GM19467 (cell line): ENCODE measurements around the gene CCDC57.
"Not testable (repeated sequence)": the region's sequence is repeated elsewhere in the genome, so short reads cannot be mapped to it uniquely, and the experiment has no call there.

ENCODE experiments used
- ATAC-seq: cut with Tn5 transposase; IDR thresholded peaks from one replicate; pipeline ENCODE4 v1.9.1; 2021; ENCODE audit warnings: mild to moderate bottlenecking, moderate library complexity; ENCODE audit not compliant: unreplicated experiment

CCDC57 gene

DNA sequence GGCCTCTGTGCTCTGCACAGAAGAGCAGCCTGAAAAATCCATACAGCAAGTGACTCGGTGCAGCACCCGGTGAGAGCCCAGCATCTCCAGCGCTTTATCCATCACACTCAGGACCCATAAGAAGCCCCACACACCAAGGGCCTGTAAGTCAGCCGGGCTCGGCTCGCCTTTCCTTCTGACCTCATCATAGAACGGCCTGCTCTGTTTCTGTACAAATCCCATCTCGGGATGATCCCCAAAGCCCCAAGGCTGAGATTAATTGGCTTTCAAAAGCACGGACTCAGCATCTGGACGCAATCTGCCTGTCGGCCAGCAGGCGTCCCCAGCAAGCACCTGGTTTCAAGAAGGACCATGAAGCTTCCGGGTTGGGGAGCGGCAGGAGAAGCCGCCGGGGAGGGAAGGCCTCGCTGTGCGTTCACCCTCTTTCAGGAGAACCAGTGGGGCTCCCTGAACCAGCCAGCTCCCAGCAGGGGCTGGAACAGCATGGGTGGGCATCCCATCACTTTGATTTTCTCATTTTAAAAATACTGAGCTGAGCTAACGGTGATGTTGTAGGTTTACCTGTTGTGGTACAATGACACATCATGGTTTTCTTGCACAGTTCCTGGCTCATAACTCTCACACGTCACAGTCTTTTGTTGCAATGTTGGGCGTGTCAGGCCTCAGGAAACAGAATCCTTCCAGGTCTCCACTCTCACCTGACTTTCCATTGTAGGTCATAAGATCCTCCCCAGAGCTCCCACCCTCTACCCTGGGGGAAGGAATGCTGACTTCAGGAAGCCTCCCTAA lies 6.7 kb downstream of the CCDC57 start:
- no peak for ATAC-seq

DNA sequence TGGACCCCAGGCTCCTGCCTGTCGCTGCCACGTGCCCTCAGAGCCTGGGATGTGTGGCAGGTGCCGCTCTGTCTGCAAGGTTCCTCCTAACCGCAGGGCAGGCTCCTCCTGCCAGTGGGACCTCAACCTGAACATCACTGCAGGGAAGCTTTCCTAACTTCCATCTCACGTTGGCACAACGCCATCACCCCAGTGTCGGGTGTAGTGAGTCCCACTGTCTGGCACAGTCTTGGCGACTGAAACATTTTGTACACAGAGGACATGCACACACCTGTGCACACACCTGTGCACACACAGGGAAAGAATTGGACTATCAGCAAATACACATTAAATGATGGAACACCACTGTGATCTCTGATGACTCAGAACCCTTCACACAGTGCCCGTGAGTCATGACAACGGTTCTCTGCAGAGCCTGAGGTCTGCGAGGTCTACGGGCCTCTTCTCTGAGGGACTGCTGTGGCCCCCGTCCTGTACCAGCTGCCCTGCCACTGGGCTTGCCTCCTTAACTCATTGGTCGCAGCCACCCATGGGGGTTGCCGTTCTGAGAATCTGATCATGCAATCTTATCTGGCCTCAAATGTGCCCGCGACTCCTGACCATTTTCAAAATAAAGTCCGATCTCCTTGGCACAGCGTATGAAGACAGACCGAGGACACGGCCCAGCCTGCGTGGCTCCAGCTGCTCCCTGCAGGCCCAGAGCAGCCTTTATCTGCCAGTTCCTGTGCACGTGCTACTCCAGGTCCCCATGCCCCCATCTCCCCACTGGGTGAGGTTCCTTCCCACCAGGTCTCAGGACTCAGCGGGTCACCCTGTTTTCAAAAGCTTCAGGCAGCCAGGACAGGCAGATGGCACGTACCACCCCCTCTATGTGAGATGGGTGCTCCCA lies 7.6 kb downstream of the CCDC57 start:
- ATAC-seq, result no peak

DNA sequence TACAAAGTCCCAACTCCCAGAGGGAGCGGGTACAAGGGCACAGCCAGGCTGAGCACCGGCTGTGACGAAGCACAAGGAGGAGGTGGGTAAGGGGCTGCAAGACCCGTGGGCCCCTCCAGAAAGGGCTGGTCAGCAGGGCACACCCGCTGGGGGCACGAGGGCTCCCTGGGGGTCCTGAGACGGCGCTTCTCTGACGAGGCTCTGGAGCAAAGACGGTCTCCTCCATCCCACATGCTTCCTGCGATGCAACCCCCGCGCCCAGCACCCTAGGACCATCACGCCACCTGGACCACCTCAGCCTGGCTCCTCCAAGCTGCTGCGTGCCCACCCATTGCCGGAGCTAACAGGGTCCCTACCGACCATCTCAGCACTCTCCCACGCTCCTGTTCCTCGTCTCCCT lies 8.7 kb downstream of the CCDC57 start:
- ATAC-seq, result no peak

DNA sequence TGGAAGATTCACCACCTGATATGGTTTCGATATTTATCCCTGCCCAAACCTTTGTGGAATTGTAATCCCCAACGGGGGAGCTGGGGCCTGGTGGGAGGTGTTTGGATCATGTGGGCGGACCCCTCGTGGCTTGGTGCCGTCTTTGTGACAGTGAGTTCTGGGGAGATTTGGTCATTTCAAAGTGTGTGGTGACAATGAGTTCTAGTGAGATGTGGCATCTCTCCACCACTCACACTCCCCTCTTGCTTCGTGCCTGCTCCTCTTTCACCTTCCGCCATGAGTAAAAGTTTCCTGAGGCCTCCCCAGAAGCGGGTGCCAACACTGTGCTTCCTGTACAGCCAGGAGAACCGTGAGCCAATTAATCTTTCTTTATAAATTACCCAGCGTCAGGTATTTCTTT lies 9.7 kb downstream of the CCDC57 start:
- no peak for ATAC-seq

DNA sequence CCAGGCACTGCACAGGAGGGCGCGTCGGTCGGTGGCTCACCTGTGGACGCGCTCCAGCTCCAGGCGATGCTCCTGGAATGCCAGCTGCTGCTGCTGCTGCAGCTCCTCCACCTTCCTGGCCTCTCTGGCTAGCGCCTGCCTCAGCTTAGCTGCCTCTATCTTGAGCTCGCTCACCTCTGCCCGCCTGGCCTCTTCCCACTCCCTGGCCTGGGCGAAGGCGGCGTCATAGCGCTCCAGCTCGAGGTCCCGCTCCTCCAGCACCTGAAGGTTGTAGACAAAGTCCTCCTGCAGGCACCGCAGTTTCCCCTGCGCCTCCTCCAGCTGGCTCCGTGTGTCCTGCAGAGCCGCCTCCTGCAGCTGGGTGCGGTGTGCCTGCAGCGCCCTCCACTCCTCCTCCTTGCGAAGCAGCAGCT lies 11.1 kb downstream of the CCDC57 start:
- no peak for ATAC-seq

DNA sequence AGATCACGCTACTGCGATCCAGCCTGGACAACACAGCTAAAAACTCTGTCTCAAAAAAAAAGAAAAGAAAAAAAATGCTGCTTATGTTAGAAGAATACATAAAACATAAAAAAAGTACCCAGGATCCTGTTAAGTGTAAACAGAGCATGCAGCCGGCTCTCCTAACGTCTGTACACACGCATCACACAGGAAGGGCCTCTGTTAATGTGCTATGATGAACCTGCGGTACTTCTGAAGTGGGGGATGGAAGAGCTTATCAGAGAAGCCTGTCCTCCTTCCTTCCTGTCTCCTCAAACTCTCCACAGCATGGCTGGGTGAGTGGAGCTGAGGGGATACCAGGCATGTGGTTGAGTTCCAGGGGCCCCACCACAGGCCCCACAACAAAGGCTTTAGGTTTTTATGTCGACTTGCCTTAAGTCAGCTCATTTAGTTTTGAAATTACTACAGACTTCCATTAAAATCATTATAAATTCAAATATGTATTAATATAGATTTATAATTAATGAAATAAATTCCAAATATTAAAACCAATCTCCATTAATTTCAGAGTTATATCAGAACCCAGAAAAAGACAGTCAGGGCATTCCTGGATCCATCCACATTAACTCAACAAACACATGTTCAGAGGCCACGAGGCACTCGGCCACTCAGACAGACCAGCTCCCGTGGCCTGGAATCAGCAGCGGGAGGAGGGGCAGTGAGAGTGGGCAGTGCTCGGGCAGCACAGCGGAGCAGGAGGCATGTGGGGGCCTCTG lies 11.7 kb downstream of the CCDC57 start:
- ATAC-seq, result no peak

DNA sequence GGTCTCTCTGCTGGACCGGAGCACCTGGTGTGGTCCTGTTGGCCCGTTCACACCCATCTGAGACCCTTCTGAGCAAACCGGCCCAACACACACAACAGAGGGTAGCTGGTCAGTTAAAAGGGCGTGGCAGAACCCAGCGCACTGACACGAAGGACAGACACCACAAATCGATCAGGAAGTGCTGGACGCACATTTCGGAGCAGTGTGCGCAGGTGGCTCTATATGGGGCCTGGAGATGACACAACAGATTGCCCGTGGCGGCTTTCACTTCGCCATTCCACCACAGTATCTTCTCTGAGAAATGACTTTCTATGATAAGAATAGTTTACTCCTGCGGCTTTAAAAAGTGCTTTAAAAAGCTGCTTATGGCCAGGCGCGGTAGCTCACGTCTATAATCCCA lies 12.5 kb downstream of the CCDC57 start:
- ATAC-seq, result no peak

DNA sequence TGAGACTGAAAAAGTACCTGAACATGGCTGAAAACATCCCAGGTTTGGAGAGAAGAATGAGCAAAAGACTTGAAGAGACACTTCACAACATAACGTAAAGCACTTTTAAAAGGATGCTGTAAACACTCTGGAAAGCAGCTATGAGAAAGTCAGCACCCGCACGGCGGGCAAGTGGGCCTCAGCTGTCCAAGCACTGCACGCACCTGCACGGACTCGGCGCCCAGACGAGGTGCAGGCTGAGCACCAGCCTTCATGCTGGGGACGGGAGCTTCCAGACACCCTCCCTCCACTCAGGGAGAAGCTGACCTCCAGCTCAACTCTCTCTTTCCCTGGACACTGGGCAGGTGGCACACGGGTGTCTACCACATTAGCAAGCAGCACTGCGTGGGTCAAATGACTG lies 13.1 kb downstream of the CCDC57 start:
- no peak for ATAC-seq

DNA sequence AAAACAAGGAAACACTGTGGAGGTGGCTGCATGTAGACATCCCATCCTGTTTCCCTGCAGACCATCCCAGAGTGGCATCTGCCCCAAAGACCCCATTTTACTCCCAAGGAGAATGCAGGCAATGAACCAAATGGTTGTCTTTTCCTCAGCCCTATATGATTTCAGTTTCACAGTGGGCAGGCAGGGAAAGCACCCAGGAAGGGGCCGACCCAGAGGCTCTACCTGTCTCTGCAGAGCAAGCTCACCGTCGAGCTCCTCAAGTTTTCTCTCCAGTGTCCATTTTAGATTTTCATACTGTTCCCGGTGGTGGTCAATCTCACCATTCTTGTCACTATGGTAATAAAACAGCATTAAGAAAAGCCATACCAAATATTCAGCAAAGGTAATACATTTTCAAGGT lies 14.6 kb downstream of the CCDC57 start:
- ATAC-seq, result no peak

DNA sequence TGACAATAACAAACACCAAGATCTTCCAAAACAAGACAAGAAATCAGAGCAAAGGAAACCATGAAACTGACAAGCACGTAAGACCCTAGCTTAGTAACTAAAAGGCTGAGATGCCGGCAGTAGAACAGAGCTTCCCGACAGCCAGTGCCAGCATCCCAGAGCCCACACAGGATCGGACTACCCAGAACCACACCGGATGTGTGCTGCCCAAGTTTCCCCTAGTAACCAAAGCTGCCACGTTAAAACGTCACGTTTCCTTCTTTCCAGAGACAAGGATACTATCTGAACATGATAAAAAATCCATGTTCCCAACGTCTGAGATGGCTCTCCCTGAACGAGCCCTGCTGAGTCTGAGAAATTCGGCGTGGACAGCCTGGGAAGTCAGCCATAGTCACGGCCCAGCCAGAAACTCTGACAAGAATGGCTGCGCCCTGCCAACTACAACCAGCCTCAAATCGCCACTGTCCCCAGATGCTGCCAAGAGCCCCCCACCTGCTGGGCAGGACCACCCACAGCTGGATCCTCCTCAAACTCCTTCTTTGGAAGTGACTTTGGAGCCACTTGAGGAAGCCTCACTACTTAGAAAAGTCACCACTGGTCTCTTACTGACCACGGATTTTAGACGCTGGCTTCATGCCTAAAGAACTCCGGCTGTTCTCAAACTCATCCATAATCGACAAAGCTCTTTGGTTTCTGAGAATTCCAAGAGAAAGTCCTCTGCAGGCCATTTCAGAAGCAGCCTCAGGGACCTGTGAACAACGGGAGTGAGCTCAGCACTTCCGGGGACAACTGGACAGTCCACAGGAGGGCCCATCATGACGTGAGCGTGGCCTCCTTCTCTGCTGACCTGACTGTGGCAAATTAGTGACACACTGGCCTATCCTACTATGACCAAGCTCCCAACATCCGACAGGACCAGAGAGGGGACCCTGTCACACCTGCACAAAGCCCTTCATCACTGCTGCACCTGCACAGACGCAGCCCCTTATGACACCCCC lies 16.7 kb downstream of the CCDC57 start:
- ATAC-seq, result no peak

DNA sequence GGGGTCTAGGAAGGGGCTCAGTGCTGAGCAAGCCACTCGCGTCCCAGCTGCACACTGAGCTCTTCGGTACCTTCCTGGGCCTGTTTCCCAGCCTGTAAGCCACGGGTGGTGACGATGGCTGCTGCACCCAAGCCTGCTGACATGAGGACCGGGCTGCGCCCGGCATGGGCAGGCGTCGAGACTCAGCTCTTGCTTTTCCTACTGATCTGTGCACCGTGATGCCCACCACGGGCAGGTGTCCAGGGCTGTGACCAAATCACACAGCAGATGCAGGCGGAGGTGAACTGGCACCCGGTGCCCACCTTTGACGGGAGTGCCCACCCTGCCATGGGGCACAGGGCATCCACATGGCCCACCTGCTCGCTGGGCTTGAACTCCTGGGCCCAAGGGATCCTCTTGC lies 17.9 kb downstream of the CCDC57 start:
- no peak for ATAC-seq

DNA sequence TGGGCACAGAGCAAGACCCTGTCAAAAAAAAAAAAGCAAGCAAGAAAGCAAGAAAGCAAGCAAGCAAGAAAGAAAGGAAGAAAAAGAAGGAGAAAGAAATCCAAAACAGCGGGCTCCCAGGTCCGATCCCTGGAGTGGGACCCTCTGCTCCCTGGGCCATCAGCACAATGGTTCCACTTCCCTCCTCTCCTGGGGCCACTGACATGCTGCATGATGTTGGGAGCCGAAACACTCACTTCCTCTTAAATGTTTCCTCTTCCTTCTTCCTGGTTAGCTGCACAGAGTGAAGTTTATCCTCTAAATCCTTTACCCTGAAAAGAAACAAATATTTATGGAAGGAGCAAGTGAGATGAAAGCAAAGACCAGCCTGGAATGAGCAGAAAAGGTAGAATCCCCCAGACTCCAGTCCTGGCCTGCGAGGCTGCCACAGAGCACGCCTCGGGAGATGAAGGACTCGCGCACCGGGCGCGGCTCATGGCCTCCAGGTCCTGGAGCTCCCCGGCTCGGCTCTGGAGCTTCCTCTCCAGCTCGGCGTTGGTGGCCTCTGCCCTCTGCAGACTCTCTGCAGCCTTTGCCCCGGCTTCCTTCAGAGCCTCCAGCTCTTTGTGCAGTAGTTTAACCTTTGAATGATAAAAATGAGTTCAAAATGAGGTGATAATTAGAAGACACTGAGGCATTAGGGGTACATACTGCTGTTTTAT lies 19.0 kb downstream of the CCDC57 start:
- ATAC-seq, result no peak

DNA sequence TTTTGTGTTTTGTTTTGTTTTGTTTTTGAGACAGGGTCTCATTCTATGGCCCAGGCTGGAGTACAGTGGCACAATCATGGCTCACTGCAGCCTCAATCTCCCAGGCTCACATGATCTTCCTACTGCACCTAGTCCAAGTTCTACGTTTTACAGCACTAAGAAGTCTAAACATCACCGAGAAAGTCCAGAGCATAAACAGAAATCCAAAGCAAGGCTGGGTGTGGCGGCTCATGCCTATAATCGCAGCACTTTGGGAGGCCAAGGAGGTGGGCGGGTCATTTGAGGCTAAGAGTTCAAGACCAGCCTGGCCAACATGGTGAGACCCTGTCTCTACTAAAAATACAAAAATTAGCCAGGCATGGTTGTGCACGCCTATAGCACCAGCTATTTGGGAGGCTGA lies 19.6 kb downstream of the CCDC57 start:
- ATAC-seq, result not testable (repeated sequence)

DNA sequence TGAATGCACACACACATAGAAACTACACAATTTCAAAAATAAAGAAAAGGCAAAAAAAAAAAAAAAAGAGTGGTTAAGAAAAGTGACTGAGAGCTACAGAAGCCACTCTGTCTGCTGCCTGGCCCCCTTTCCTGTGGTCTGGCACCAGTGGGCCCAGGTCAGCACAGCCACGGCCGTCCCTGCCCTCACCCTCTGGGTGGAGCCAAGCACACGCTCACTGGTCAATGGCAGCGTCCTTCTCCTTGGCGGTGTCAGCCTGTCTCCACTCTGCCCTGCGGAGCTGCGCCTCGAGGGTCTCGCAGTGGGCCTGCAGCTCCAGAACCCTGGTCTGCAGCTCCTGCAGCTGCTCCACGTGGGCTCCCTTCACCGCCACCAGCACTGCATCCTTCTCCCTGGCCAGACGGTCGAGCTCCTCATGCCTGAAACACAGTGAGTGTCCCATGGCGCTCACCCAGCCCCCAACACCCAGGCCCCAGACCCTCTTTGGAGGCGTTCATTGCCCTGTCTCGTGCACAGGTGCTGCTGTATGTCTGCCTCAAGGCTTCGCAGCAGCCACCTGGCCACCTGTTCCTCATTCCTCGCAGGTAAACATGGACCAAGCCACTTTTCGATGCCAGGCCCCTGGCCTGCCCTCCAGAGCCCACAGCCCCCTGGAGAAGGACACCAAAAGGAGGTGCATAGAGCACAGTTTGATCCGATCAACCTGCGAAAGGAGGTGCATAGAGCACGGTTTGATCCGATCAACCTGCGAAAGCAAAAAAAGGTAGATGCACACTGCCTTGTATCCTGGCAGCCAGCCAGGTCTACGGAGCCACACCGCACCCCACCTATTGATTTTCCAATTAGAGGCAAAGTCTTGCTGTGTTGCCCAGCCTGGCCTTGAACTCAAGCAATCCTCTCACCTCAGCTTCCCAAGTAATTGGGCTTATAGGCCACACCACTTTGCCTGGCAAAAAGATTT lies 24.4 kb downstream of the CCDC57 start:
- ATAC-seq, result no peak

DNA sequence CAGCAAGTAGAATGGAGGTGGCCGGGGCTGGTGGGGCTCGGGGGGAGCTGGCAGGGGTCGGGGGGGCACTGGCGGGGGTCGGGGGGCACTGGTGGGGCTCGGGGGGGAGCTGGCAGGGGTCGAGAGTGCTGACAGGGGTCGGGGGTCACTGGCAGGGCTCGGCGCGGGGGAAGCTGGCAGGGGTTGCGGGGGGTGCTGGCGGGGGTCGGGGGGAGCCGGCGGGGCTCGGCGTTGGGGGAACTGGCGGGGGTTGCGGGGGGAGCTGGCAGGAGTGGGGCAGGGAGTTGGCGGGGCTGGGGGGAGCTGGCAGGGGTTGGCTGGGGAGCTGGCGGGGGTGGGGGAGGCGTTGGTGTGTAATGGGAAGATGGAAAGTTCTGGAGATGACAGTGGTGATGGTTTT lies 25.1 kb downstream of the CCDC57 start:
- ATAC-seq, result no peak

DNA sequence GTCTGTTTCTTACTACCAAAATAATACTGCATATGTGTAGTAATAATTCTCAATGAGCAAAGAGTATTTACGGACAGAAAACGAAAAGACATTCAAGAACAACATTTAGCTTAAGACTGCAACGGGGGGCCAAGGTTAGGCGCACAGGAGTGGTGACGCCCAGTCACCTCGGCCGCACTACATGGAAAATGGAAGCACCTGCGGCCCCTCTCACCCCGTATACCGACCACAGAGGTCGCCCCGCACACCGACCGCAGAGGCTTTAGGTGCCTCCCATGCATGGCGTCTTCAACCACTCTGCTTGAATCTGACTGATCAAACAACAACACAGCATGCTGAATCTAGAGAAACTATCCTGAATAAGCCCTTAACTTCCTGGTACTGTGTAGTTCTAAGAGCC lies 26.4 kb downstream of the CCDC57 start:
- no peak for ATAC-seq

DNA sequence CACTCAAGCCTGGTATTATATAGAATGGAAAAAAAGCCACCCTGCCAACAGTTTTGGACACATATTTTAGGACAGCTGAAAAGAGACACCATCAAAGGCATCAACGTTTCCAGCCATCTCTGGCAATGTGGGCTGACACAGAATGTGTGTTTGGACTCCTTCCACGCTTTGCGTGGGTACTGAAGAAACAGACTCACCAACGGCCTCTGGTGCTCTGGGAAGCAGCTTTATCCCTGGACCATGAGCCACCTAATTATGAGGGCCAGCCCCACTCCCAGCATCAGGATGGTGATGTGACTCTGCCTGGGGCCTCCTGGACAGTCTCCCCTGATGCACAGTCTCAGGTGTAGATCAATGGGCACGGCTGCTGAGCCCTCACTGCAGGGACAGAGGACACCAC lies 27.9 kb downstream of the CCDC57 start:
- no peak for ATAC-seq

DNA sequence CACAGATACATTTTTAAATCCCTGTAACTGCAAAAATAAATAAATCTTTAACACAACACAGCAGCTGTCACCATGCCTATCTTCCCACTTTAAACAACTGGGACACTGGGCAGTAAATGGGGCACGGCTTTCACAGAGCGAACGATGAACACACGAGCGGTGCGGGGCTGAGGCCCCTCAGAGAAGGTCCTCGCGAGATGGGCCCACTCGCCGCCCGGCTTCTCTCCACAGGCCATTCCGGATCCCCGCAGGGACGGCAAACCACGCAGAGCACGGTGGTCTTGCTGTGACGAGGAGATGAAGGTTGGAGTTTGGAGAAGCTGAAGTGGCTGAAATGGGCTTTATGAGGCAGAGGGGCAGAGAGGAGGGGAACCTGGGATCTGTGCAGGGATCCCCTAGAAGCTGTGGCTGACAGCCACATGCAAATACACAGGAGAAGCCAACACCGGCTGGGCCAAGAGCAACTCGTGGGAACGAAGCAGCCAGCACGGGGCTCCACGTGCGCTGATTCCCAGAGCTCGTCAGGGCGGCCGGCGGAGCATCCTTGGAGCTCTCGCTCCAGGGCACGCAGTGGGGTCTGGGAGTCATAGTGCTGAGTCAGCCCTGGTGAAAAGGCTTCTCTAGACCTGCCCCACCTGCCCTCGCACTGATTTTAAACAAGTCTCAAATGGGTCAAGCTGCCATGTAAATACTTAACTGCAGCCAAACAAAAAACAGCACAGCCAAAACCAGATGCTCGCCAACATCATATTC lies 31.7 kb downstream of the CCDC57 start:
- ATAC-seq, result no peak
